ENCODE measurements around the gene APOBEC3H.

The APOBEC3H gene

DNA sequence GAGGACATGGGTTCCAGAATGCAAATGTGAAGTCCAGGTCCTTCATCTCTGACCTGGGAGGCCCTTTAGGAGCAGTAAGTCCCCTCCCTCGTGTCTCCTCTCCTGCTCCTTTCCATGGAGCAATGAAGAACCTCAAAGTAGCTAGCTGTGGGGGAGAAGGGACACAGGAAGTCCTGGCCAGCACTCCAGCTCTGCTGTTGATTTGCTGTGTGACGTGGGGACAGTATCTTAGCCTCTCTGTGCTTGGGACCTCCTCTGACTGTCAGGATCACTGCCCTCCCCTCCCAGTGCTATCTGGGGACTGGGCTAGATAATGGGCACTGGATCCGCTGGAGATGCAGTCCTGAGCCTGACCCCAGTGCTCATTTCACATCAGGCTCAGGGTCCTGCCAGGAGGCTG is 1.1 kb upstream of the APOBEC3H start:
- no peak overlapping the region for H3K4me3 ChIP-seq (ENCODE audit: control insufficient read depth, low read depth, low read length)
- TF ChIP-seq, protein P1, sequence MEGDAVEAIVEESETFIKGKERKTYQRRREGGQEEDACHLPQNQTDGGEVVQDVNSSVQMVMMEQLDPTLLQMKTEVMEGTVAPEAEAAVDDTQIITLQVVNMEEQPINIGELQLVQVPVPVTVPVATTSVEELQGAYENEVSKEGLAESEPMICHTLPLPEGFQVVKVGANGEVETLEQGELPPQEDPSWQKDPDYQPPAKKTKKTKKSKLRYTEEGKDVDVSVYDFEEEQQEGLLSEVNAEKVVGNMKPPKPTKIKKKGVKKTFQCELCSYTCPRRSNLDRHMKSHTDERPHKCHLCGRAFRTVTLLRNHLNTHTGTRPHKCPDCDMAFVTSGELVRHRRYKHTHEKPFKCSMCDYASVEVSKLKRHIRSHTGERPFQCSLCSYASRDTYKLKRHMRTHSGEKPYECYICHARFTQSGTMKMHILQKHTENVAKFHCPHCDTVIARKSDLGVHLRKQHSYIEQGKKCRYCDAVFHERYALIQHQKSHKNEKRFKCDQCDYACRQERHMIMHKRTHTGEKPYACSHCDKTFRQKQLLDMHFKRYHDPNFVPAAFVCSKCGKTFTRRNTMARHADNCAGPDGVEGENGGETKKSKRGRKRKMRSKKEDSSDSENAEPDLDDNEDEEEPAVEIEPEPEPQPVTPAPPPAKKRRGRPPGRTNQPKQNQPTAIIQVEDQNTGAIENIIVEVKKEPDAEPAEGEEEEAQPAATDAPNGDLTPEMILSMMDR (conservative IDR thresholded peaks at IDR 0.05; ENCODE audit: control insufficient read depth, insufficient read depth, low read depth, low read length): no peak
- DNase-seq (ENCODE audit: low read depth): no peak

DNA sequence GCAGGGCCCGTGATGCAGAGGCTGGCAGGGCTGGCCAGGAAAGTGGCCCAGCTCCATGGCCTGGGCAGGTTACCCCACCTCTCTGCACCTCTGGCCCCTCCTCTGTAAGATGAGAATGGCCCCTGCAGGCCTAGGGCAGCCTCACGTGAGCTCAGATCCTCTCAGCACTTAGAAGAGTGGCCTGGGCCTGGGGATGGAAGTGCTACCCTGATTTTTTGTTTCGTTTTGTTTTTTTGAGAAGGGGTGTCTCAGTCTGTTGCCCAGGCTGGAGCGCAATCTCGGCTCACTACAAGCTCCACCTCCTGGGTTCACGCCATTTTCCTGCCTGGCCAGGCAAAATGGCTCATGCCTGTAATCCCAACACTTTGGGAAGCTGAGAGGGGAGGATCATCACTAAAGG is 982 bp downstream of the APOBEC3H start:
- no peak for DNase-seq (ENCODE audit: low read depth)
- TF ChIP-seq, protein P1 (conservative IDR thresholded peaks at IDR 0.05; ENCODE audit: control insufficient read depth, insufficient read depth, low read depth, low read length): no peak
- no peak overlapping the region for H3K4me3 ChIP-seq (ENCODE audit: control insufficient read depth, low read depth, low read length)

DNA sequence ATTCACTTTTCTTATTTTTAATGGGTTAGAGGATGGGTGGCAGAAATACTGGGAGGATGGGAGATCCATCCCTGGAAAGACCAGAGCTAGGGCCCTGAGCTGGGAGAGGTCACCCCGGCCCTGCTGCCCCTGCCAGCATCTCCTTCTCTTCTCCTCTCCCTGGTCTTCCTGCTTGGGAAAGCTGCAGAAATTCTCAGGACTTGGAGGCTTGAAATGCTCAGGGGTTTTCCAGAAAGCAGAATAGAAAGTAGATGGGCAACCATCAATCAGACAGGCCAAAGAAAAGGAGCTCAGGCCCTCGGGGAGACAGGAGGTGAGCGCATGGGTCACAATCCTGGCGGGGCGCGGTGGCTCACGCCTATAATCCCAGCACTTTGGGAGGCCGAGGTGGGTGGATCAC is 1.5 kb downstream of the APOBEC3H start:
- H3K4me3 ChIP-seq (ENCODE audit: control insufficient read depth, low read depth, low read length): no peak overlapping the region
- TF ChIP-seq, protein P1 (conservative IDR thresholded peaks at IDR 0.05; ENCODE audit: control insufficient read depth, insufficient read depth, low read depth, low read length): no peak
- DNase-seq (ENCODE audit: low read depth): no peak

DNA sequence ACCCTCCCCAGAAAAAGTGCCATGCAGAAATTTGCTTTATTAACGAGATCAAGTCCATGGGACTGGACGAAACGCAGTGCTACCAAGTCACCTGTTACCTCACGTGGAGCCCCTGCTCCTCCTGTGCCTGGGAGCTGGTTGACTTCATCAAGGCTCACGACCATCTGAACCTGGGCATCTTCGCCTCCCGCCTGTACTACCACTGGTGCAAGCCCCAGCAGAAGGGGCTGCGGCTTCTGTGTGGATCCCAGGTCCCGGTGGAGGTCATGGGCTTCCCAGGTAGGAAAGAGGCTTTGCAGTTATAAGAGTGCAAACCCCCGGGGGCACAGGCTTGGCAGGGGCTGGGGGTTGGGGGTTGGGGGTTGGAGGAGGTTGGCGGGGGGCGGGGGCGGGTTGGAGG is 4.2 kb downstream of the APOBEC3H start:
- no peak overlapping the region for H3K4me3 ChIP-seq (ENCODE audit: control insufficient read depth, low read depth, low read length)
- no peak for DNase-seq (ENCODE audit: low read depth)
- TF ChIP-seq, protein P1 (conservative IDR thresholded peaks at IDR 0.05; ENCODE audit: control insufficient read depth, insufficient read depth, low read depth, low read length): no peak

DNA sequence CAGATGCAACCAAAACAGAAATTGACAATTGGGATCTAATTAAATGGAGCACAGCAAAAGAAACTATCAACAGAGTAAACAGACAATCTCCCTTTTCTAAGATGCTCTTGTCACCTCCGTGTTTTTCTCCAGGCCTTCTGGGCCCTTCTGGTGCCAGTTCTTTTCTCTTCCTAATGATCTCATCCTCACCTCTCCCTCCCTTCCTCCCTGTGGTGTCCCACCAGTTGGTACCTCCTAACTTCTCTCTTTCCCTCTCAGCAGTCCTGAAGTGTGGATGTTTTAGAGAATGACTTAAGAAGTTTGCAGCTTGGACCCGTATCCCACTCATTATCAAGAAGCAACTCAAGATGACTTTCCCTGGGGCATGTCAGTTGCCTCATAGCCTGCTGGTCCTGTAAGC is 6.4 kb downstream of the APOBEC3H start:
- DNase-seq (ENCODE audit: low read depth): no peak
- TF ChIP-seq, protein P1 (conservative IDR thresholded peaks at IDR 0.05; ENCODE audit: control insufficient read depth, insufficient read depth, low read depth, low read length): no peak
- no peak overlapping the region for H3K4me3 ChIP-seq (ENCODE audit: control insufficient read depth, low read depth, low read length)

DNA sequence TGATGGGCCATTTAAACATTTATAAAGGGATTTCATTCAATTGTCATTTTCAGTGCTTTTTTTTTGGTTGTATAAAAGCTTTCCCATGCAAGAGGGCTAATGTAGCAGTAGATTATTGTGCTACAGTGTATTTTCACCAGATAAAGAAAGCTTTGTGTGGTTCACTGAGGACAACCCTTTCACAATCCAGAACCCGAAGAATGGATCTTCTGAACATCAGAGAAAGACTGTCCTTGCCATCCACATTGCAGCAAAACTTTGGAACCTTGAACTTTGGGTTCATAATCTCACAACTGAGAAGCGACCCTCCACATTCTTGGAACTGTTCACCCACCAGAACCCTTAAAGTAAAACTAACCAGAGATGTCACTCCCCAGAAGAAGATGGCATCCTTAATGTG is 9.3 kb downstream of the APOBEC3H start:
- TF ChIP-seq, protein P1 (conservative IDR thresholded peaks at IDR 0.05; ENCODE audit: control insufficient read depth, insufficient read depth, low read depth, low read length): no peak
- DNase-seq (ENCODE audit: low read depth): no peak
- no peak overlapping the region for H3K4me3 ChIP-seq (ENCODE audit: control insufficient read depth, low read depth, low read length)

DNA sequence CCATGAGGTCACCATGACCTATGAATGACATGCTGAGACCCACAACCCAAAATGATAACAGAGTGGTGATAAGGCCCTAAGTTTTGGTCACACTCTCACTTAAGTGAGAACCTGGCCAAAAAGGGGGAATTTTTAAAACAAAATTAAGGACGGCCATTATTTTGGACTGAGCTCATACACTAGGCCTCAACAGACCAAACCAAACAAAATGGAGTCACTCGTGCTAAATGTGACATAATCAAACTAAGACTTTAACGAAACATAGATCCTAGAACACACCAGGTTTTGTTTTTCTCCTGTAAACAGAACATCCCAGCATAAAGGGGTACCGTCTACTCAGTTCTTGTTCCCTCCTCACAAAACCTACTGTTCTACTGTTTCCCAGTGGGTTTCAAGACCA is 11.4 kb downstream of the APOBEC3H start:
- H3K4me3 ChIP-seq (ENCODE audit: control insufficient read depth, low read depth, low read length): no peak overlapping the region
- DNase-seq (ENCODE audit: low read depth): no peak
- TF ChIP-seq, protein P1 (conservative IDR thresholded peaks at IDR 0.05; ENCODE audit: control insufficient read depth, insufficient read depth, low read depth, low read length): no peak

Measured in fibroblast of mammary gland (primary cell).